Body of pancreas (tissue), 4 donors: ENCODE measurements around the gene THEMIS.
"Not testable (repeated sequence)": the region's sequence is repeated elsewhere in the genome, so short reads cannot be mapped to it uniquely, and the experiment has no call there.

Source experiments
- CTCF ChIP-seq, 7 experiments: fragments of 450-650 bp in 4 of 7; fragments of 200-600 bp in 3 of 7; sonication (generic) in 3 of 7; IDR thresholded peaks; one replicate each; pipeline ENCODE4 v1.5.1; 2016 to 2019; ENCODE audit warnings: antibody characterized with exemption in 7 of 7
- POLR2A ChIP-seq, 3 donors: fragments of 450-650 bp; IDR thresholded peaks; one replicate each; pipeline ENCODE4 v1.6.1; 2016; ENCODE audit warnings: antibody characterized with exemption in 3 of 3, mild to moderate bottlenecking in 2 of 3

- not testable (repeated sequence) for TF ChIP-seq CTCF, POLR2A (IDR thresholded peaks at IDR 0.05)
These were observed 18.9 kb downstream of the THEMIS start for GRCh38 chr6:127881949-127882348.
